DOHH2 (cell line): ENCODE results near the gene CXCL10.

Experiments
- EZH2phosphoT487 ChIP-seq: fragments of 200-600 bp; sonication (generic); IDR thresholded peaks from 2 replicates; pipeline ENCODE4 v1.6.1; 2017; ENCODE audit warnings: borderline replicate concordance, mild to moderate bottlenecking, antibody characterized with exemption, low read length, moderate library complexity, mixed read lengths
- TF ChIP-seq, protein P1 (sequence below): fragments of 200-600 bp; sonication (generic); IDR thresholded peaks from one replicate; pipeline ENCODE4 v1.5.1; 2014; ENCODE audit warnings: antibody characterized with exemption, mild to moderate bottlenecking, low read depth, low read length; ENCODE audit not compliant: poor library complexity, severe bottlenecking

DNA sequence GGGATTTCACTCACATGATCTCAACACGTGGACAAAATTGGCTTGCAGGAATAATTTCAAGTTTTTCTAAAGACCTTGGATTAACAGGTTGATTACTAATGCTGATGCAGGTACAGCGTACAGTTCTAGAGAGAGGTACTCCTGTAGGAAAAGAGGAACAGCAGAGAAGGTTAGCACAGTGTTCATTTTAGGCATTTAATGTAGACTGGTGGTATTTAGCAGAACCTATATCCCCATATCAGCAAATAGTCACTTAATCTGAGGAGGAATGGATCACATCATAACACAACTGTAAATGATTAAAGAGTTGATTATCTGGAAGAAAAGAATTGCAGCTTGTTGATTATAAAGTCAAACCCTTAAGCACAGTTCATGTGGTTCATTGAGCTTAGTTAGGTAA, 620 bp downstream of the CXCL10 start:
- TF ChIP-seq, protein P1, sequence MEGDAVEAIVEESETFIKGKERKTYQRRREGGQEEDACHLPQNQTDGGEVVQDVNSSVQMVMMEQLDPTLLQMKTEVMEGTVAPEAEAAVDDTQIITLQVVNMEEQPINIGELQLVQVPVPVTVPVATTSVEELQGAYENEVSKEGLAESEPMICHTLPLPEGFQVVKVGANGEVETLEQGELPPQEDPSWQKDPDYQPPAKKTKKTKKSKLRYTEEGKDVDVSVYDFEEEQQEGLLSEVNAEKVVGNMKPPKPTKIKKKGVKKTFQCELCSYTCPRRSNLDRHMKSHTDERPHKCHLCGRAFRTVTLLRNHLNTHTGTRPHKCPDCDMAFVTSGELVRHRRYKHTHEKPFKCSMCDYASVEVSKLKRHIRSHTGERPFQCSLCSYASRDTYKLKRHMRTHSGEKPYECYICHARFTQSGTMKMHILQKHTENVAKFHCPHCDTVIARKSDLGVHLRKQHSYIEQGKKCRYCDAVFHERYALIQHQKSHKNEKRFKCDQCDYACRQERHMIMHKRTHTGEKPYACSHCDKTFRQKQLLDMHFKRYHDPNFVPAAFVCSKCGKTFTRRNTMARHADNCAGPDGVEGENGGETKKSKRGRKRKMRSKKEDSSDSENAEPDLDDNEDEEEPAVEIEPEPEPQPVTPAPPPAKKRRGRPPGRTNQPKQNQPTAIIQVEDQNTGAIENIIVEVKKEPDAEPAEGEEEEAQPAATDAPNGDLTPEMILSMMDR: no peak
- TF ChIP-seq EZH2phosphoT487: no peak
